Large intestine (tissue), 3 donors: Measurements from ENCODE around the gene RBM33. TPM values are rescaled to one million over a fixed set of nuclear protein-coding genes. Genes with fewer than 3 reads are reported as not detected.

Experiments
- DNase-seq, 2 donors: peaks; one replicate each; pipeline versions ENCODE4 v3.0.0 to v3.0.0-alpha.2; 2013
- H3K27ac ChIP-seq: one replicate; pipeline ENCODE4 v1.5.1; 2013; ENCODE audit warnings: low read length
- H3K27me3 ChIP-seq: 2 replicates; pipeline ENCODE4 v1.6.1; 2013; ENCODE audit warnings: low read length; ENCODE audit not compliant: control insufficient read depth, insufficient read depth
- H3K36me3 ChIP-seq: 2 replicates; pipeline ENCODE4 v1.6.1; 2013; ENCODE audit warnings: low read length; ENCODE audit not compliant: control insufficient read depth, insufficient read depth
- H3K4me1 ChIP-seq: one replicate; pipeline ENCODE4 v1.6.1; 2013; ENCODE audit warnings: low read length; ENCODE audit not compliant: control insufficient read depth, insufficient read depth
- H3K4me3 ChIP-seq: one replicate; pipeline ENCODE4 v1.5.1; 2013; ENCODE audit warnings: low read length
- H3K9me3 ChIP-seq: one replicate; pipeline ENCODE4 v1.6.1; 2013; ENCODE audit warnings: mild to moderate bottlenecking, low read depth, low read length, moderate library complexity; ENCODE audit not compliant: control insufficient read depth
- WGBS: methylation state at CpG from one replicate; pipeline ENCODE4 v1.1.5; 2013; ENCODE audit warnings: low lambda C conversion rate; ENCODE audit not compliant: insufficient coverage; 5-methylcytosine and 5-hydroxymethylcytosine counted together
- polyA plus RNA-seq: library from polyadenylated mRNA; unstranded; fragments of 120-200 nt; gene quantifications from one replicate; pipeline ENCODE4 v1.2.1, GENCODE V29; 2013

The RBM33 gene
- polyA plus RNA-seq, 1 donor, result 42.8 TPM

DNA sequence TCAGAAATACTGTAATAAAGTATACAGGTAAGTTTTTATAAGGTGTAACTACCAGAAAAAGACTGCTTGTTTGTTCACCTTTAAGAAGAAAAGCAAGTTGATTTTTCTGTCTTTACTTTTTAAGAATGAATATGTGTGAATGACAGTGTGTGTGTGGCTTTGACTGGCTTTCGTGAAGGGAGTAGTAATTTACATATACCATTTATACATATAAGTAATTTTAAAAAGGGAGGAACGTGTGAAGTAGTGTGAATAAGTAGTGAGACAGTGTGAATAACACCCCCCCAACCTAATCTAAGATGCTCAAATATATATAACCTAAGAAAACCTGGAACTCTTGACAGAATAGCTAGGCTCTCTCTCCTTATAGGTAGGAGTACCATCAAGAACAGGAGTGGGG, 33.2 kb downstream of the RBM33 start:
- no peak overlapping the region for H3K27ac ChIP-seq
- H3K4me1 ChIP-seq, result no peaks in the 10 kb centered on the region
- H3K36me3 ChIP-seq, result peaks cover 32% of the 10 kb centered on the region
- 80% methylated on average over 1 of the region's 2 CpGs for WGBS
- no peak overlapping the region for H3K4me3 ChIP-seq
- DNase-seq, result no peak
- no peaks in the 10 kb centered on the region for H3K27me3 ChIP-seq
- no peaks in the 10 kb centered on the region for H3K9me3 ChIP-seq

DNA sequence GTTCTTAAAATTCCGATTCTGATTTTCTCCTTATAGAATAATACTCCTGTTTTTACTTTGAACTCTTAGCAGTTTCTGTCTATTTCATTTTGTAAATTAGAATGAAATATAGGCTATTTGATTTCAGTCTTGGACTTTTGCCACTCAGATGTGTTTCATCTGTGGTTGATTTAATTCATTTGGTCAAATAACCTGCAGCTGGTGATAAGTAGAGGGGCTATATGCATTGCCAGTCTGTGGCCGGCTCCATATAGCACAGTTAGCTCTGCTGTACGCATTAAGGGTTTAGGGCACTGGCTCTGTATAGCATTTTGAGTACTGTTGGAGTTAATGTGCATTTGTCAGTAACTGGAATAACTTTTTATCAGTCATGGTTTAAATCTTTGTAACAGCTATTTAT, 35.7 kb downstream of the RBM33 start:
- Histone ChIP-seq H3K4me3 (no peak overlapping the region), H3K4me1 (peaks cover 6% of the 10 kb centered on the region), H3K9me3 (no peaks in the 10 kb centered on the region), H3K27ac (no peak overlapping the region), H3K36me3 (peaks cover 25% of the 10 kb centered on the region), H3K27me3 (no peaks in the 10 kb centered on the region)
- WGBS, result 100% methylated on average over 1 of the region's 3 CpGs
- DNase-seq, result no peak

DNA sequence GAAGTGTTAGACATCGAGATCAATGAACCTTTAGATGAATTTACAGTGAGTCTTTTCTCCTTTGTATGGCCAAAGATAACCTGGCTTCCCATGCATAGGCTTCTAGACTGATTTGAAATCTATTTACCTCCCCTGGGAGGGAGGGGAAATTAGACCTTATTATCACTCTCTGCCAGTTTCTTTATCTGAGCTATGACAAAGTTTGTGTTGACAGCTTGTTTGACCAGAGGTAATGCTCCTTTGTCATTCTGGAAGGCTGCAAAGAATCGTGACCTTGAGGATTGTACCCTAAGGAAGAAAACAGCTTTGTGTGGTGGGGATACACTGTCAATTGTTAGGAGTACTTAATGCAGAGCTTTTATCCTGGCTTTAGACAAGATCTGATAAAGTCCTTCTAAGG, 36.4 kb downstream of the RBM33 start:
- no peaks in the 10 kb centered on the region for H3K27me3 ChIP-seq
- no peak overlapping the region for H3K4me3 ChIP-seq
- WGBS, result no CpG with 5 or more reads among the region's 2 CpGs
- H3K36me3 ChIP-seq, result peaks cover 22% of the 10 kb centered on the region
- no peak for DNase-seq
- no peak overlapping the region for H3K27ac ChIP-seq
- H3K4me1 ChIP-seq, result peaks cover 6% of the 10 kb centered on the region
- H3K9me3 ChIP-seq, result no peaks in the 10 kb centered on the region

DNA sequence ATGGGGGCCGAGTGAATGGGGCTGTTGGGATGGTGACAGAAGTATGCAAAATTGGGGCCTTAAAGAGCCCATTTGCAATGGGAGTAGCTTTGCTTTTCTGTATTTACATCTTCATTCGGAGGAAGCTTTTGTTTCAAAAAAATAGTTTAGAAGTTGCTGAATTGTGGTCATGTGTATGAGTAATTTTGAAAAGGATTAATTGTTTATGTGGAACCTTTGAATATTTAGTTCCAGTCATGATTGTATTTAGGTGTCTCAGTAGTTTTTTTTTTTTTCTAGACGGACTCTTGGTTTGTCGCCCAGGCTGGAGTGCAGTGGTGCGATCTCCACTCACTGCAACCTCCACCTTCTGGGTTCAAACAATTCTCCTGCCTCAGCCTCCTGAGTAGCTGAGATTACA, 37.2 kb downstream of the RBM33 start:
- H3K4me3 ChIP-seq, result no peak overlapping the region
- H3K27ac ChIP-seq, result no peak overlapping the region
- H3K27me3 ChIP-seq, result no peaks in the 10 kb centered on the region
- no peak for DNase-seq
- no peaks in the 10 kb centered on the region for H3K9me3 ChIP-seq
- H3K4me1 ChIP-seq, result peaks cover 6% of the 10 kb centered on the region
- H3K36me3 ChIP-seq, result peaks cover 18% of the 10 kb centered on the region
- 100% methylated on average over 1 of the region's 5 CpGs for WGBS

DNA sequence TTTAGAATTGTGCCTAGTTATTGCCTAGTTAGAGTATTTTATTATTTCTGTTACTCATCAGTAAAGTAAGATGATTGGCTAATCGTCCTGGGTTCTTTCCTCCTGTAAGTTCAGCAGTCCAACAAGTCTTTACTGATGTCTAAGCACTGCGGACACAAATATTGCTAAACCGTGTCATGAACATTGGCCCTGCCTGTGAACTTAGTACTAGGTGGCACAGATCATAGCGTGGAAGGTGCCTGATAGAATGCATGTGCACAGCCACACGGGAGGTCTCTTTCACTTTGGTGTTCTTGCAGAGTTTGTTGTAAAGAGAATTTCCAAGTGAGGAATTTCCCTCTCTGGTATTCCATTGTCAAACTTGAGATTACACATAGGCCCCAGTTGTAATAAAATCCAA, 38.0 kb downstream of the RBM33 start:
- Histone ChIP-seq H3K36me3 (peaks cover 18% of the 10 kb centered on the region), H3K27ac (peak overlapping the region; percentile 66), H3K4me1 (peaks cover 6% of the 10 kb centered on the region), H3K9me3 (no peaks in the 10 kb centered on the region), H3K27me3 (no peaks in the 10 kb centered on the region), H3K4me3 (no peak overlapping the region)
- no CpG with 5 or more reads among the region's 5 CpGs for WGBS
- DNase-seq, result peak; percentile 92 to 96

DNA sequence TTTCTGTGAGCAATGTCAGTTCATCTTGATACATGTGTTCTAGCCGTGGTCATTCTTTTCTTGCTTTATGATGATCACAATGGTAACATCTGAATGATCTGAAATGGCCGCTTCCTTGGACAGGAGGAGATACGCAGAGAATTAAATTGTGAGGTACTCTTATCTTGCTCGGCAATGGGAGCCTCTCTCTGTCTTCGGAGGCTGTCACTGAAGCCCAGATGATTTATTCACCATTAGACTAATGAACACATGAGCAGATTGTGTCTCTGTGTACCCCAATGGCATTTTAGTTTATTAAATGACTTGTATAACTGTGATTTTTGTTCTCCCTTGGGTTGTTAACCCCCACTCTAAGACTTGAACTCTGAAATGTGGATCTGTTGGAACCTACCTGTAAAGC, 38.6 kb downstream of the RBM33 start:
- H3K9me3 ChIP-seq, result no peaks in the 10 kb centered on the region
- H3K27me3 ChIP-seq, result no peaks in the 10 kb centered on the region
- peak in 1 of 2 donors; percentile 26 for DNase-seq
- WGBS, result no CpG with 5 or more reads among the region's 5 CpGs
- H3K4me3 ChIP-seq, result no peak overlapping the region
- H3K27ac ChIP-seq, result peak overlapping the region; percentile 66
- peaks cover 16% of the 10 kb centered on the region for H3K36me3 ChIP-seq
- H3K4me1 ChIP-seq, result peaks cover 6% of the 10 kb centered on the region

DNA sequence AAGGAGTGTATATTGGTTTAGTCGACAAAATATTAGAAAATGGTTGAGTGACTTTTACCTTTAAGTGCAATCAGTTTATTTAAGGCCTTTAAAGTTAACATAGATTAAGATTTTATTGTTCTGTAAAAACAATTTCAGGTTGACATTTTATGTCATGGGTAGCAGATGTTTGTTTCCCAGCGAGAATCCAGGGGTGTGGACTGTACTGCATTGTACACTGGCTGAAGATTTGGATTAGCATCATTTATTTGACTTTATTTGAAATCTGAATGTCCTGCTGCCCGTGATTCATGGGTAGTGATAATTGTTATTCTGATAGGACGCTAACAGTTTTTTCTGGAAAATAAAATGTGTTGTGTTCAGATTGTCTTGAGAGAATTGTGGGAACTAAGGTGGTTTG, 39.3 kb downstream of the RBM33 start:
- WGBS, result 84% methylated on average over 2 of the region's 4 CpGs
- DNase-seq, result no peak
- Histone ChIP-seq H3K9me3 (no peaks in the 10 kb centered on the region), H3K27me3 (no peaks in the 10 kb centered on the region), H3K4me3 (no peak overlapping the region), H3K27ac (peak overlapping the region; percentile 66), H3K36me3 (peaks cover 15% of the 10 kb centered on the region), H3K4me1 (peaks cover 6% of the 10 kb centered on the region)

DNA sequence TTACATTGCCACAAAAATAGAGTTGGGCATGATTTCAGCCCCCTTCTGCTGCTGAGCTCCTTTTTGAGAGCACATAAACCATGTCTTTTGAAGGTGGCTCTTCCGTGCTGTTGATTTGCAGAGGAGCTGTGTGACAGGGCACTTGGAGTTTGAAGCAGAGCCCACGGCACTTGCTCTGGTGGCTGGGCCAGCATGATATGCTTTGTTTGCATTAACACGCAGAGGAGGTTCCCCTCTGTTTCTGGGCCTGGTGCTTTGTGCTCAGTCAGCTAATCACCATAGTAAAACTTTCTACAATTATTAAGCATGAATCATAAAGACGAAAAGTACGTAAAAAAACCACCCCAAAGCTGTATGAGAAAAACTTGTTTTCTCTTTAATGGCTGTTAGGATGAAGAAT, 40.1 kb downstream of the RBM33 start:
- no peak overlapping the region for H3K4me3 ChIP-seq
- H3K4me1 ChIP-seq, result peaks cover 6% of the 10 kb centered on the region
- H3K36me3 ChIP-seq, result peaks cover 9% of the 10 kb centered on the region
- no peaks in the 10 kb centered on the region for H3K27me3 ChIP-seq
- H3K27ac ChIP-seq, result peak overlapping the region; percentile 66
- WGBS, result 51% methylated on average over 3 of the region's 5 CpGs
- no peaks in the 10 kb centered on the region for H3K9me3 ChIP-seq
- peak in 1 of 2 donors; percentile 23 for DNase-seq

DNA sequence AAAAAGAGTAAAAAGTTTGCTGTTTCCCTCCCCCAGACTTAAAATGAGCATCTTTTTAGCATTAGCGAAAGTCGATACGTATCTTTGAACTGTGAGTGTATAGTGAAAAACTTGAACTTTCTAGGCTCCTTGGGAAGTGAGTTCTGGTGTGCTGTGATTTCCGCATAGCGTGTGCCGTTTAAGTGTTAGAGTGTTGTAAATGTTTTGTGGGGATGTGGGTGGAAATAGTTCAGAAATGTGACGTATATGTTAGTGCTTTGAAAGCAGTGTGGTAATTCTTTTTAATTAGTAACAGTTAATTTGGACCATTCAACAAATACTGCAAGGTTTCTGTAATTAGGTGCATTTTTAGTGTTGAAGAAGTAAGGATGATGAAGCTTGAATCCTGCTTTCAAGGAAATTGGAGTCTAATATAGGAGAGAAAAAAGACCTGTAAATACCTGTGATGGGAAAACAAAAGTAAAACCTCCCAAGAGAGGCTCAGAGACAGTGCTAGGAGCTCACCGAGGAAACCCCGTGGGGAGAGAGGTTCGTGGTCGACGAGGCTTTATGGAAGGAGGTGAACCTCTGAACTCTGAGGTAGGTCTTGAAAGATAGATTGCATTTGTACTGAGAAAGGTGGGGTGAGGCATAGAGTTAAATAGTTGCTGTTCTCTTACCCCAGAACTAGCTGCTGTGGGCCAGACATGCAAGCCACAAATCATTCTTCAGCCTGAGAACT, 40.8 kb downstream of the RBM33 start:
- no peaks in the 10 kb centered on the region for H3K27me3 ChIP-seq
- peaks cover 9% of the 10 kb centered on the region for H3K36me3 ChIP-seq
- H3K4me3 ChIP-seq, result no peak overlapping the region
- no peaks in the 10 kb centered on the region for H3K9me3 ChIP-seq
- peak in 1 of 2 donors; percentile 30 for DNase-seq
- H3K27ac ChIP-seq, result no peak overlapping the region
- 58% methylated on average over 6 of the region's 12 CpGs for WGBS
- peaks cover 6% of the 10 kb centered on the region for H3K4me1 ChIP-seq

DNA sequence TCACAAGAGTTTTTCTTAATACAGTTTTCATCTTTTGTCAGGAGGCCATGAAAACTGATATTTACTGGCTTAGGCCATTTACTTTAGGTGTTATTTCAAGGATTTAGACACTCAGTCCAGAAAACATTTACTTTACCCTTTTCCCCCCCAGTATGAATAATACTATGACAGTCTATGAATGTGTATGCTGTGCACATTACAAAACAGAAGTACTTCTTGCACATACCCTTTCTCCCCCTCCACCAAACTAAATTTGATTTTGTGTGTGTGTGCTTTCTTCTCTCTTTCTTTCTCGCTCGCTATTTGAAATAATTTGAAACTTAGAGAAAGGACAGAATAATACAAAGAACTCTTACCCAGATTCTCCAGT, 41.3 kb downstream of the RBM33 start:
- no CpG with 5 or more reads among the region's 2 CpGs for WGBS
- DNase-seq, result no peak
- no peak overlapping the region for H3K4me3 ChIP-seq
- H3K27ac ChIP-seq, result no peak overlapping the region
- H3K36me3 ChIP-seq, result peaks cover 5% of the 10 kb centered on the region
- H3K4me1 ChIP-seq, result peaks cover 6% of the 10 kb centered on the region
- H3K9me3 ChIP-seq, result no peaks in the 10 kb centered on the region
- no peaks in the 10 kb centered on the region for H3K27me3 ChIP-seq
